Mammary epithelial cell (primary cell): Measurements from ENCODE around the gene HNMT.

Experiments
- CTCF ChIP-seq, 2 donors: IDR thresholded peaks in 1 of 2; conservative IDR thresholded peaks in 1 of 2; 2 replicates each; pipeline ENCODE4 v1.5.1; 2011 to 2012; ENCODE audit warnings: inconsistent platforms in 2 of 2, low read length in 2 of 2, mild to moderate bottlenecking in 2 of 2, control low read depth in 1 of 2, low read depth in 1 of 2; ENCODE audit not compliant: insufficient read depth in 1 of 2; ENCODE audit errors: extremely low read depth in 1 of 2
- EZH2 ChIP-seq: IDR thresholded peaks from 2 replicates; pipeline ENCODE4 v1.6.1; 2012; ENCODE audit warnings: low read length, inconsistent platforms, borderline replicate concordance

- TF ChIP-seq CTCF (conservative IDR thresholded peaks at IDR 0.05 in 1 of 2, IDR thresholded peaks at IDR 0.05 in 1 of 2; ENCODE audit: extremely low read depth in 1 of 2, insufficient read depth in 1 of 2, low read depth in 1 of 2, low read length in 2 of 2) (no peak), EZH2 (no peak)
These were observed 72.8 kb downstream of the HNMT start for GRCh38 chr2:138037090-138037489.
